ENCODE data around the gene MINDY4.
A peak's percentile ranks its signal among the peaks of the same experiment; 100 is the strongest.

DNA sequence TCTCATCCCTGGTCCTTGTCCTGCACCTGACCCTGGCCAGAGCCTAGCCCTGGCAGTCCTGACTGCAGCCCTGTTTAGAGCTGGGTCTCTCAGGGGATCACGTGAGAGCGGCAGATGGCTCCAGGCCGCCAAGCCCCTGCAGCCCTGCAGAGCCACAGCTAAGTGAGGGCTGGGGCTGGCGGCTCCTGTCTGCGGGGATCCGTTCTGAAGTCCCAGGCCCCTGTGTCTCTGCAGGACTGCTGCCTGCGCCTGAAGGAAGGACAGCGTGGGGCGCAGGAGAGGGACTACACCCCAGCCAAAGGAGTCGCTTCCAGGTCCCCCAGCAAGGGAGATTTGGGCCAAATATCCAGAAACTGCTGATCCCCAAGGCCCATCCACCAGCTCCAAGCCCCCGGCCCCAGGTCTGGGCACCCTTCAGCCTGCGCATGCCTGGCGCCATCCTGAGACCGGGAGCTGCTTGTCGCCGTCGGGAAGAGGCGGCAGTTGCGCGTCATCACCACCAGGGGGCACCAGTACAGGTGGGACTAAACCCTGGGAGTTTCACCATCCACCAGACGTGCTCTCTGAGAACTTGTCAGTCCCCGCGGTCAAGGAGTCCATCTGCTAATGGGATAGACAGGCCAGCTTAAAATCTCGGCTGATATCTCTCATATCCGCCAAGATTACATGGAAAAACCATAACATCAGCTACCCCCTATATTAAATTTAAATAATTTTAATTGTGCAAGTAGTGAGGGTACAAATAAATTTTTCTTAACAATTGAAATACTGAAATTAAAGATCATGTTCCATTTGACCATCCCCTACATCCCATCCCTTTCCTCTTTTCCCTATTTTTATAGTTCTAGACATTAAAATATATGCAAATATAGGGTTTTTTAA lies 167.5 kb downstream of the MINDY4 start:
- TF ChIP-seq ZFP3 (tag by site-specific recombination; IDR thresholded peaks at IDR 0.05; ENCODE audit: low read depth), result no peak
- TF ChIP-seq ZNF510 (tag by site-specific recombination; IDR thresholded peaks at IDR 0.05; ENCODE audit: insufficient replicate concordance), result no peak
- TF ChIP-seq, protein P1, sequence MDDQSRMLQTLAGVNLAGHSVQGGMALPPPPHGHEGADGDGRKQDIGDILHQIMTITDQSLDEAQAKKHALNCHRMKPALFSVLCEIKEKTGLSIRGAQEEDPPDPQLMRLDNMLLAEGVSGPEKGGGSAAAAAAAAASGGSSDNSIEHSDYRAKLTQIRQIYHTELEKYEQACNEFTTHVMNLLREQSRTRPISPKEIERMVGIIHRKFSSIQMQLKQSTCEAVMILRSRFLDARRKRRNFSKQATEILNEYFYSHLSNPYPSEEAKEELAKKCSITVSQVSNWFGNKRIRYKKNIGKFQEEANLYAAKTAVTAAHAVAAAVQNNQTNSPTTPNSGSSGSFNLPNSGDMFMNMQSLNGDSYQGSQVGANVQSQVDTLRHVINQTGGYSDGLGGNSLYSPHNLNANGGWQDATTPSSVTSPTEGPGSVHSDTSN (CRISPR knock-in tag; IDR thresholded peaks at IDR 0.05), result no peak
- no peak for TF ChIP-seq ZNF677 (tag by site-specific recombination; IDR thresholded peaks at IDR 0.05)
- TF ChIP-seq, protein P2, sequence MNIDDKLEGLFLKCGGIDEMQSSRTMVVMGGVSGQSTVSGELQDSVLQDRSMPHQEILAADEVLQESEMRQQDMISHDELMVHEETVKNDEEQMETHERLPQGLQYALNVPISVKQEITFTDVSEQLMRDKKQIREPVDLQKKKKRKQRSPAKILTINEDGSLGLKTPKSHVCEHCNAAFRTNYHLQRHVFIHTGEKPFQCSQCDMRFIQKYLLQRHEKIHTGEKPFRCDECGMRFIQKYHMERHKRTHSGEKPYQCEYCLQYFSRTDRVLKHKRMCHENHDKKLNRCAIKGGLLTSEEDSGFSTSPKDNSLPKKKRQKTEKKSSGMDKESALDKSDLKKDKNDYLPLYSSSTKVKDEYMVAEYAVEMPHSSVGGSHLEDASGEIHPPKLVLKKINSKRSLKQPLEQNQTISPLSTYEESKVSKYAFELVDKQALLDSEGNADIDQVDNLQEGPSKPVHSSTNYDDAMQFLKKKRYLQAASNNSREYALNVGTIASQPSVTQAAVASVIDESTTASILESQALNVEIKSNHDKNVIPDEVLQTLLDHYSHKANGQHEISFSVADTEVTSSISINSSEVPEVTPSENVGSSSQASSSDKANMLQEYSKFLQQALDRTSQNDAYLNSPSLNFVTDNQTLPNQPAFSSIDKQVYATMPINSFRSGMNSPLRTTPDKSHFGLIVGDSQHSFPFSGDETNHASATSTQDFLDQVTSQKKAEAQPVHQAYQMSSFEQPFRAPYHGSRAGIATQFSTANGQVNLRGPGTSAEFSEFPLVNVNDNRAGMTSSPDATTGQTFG (tag by site-specific recombination; IDR thresholded peaks at IDR 0.05; ENCODE audit: borderline replicate concordance), result no peak
- no peak for TF ChIP-seq BCL11A (tag by site-specific recombination; IDR thresholded peaks at IDR 0.05; ENCODE audit: low read depth)
- TF ChIP-seq, protein P3, sequence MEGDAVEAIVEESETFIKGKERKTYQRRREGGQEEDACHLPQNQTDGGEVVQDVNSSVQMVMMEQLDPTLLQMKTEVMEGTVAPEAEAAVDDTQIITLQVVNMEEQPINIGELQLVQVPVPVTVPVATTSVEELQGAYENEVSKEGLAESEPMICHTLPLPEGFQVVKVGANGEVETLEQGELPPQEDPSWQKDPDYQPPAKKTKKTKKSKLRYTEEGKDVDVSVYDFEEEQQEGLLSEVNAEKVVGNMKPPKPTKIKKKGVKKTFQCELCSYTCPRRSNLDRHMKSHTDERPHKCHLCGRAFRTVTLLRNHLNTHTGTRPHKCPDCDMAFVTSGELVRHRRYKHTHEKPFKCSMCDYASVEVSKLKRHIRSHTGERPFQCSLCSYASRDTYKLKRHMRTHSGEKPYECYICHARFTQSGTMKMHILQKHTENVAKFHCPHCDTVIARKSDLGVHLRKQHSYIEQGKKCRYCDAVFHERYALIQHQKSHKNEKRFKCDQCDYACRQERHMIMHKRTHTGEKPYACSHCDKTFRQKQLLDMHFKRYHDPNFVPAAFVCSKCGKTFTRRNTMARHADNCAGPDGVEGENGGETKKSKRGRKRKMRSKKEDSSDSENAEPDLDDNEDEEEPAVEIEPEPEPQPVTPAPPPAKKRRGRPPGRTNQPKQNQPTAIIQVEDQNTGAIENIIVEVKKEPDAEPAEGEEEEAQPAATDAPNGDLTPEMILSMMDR (tag by site-specific recombination; IDR thresholded peaks at IDR 0.05), result peak; percentile 67
- no peak for TF ChIP-seq ZNF16 (tag by site-specific recombination; IDR thresholded peaks at IDR 0.05; ENCODE audit: low read depth)
- TF ChIP-seq, protein P4, sequence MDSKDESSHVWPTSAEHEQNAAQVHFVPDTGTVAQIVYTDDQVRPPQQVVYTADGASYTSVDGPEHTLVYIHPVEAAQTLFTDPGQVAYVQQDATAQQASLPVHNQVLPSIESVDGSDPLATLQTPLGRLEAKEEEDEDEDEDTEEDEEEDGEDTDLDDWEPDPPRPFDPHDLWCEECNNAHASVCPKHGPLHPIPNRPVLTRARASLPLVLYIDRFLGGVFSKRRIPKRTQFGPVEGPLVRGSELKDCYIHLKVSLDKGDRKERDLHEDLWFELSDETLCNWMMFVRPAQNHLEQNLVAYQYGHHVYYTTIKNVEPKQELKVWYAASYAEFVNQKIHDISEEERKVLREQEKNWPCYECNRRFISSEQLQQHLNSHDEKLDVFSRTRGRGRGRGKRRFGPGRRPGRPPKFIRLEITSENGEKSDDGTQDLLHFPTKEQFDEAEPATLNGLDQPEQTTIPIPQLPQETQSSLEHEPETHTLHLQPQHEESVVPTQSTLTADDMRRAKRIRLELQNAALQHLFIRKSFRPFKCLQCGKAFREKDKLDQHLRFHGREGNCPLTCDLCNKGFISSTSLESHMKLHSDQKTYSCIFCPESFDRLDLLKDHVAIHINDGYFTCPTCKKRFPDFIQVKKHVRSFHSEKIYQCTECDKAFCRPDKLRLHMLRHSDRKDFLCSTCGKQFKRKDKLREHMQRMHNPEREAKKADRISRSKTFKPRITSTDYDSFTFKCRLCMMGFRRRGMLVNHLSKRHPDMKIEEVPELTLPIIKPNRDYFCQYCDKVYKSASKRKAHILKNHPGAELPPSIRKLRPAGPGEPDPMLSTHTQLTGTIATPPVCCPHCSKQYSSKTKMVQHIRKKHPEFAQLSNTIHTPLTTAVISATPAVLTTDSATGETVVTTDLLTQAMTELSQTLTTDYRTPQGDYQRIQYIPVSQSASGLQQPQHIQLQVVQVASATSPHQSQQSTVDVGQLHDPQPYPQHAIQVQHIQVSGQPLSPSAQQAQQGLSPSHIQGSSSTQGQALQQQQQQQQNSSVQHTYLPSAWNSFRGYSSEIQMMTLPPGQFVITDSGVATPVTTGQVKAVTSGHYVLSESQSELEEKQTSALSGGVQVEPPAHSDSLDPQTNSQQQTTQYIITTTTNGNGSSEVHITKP (tag by site-specific recombination; IDR thresholded peaks at IDR 0.05), result no peak
- no peak for TF ChIP-seq ZNF610 (tag by site-specific recombination; IDR thresholded peaks at IDR 0.05; ENCODE audit: borderline replicate concordance)
- no peak for TF ChIP-seq ZNF175 (tag by site-specific recombination; IDR thresholded peaks at IDR 0.05)
- TF ChIP-seq ZBTB8A (tag by site-specific recombination; IDR thresholded peaks at IDR 0.05), result no peak
